ENCODE data around the gene UGT8. TPM values are rescaled to one million over a fixed set of nuclear protein-coding genes. Genes with fewer than 3 reads are reported as not detected.
A peak's percentile ranks its signal among the peaks of the same experiment; 100 is the strongest.
"Not testable (repeated sequence)": the region's sequence is repeated elsewhere in the genome, so short reads cannot be mapped to it uniquely, and the experiment has no call there.

UGT8 gene
- polyA plus RNA-seq, 5 donors = 6.9 to 11.7 (median 10.7) TPM

GRCh38 chr4:114601304-114602052, 2.9 kb downstream of the UGT8 start:
- DNase-seq = no peak

- DNase-seq = no peak
These were observed 4.9 kb downstream of the UGT8 start for GRCh38 chr4:114603497-114603896.

- no peak for DNase-seq
These were observed 7.6 kb downstream of the UGT8 start for GRCh38 chr4:114606245-114606644.

- DNase-seq = no peak
These were observed 8.4 kb downstream of the UGT8 start for GRCh38 chr4:114607056-114607455.

DNA sequence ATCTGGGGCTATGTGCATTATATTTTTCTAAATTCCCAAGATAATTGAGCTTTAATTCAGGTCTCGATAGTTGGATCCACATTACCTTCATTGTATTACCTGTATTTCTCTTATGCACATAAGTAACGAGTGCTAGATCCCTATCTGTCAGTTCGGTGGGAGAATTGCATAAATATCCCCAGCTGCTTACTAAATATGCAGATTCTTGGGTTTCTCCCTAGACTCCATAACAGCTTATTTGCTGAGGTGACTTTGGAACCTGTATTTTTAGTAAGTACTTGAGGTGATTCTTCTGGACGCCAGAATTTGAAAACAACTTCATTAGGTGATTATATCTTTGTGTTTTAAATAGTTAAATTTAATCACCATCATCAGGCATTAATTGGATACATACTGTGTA, 15.0 kb downstream of the UGT8 start:
- DNase-seq = no peak

- DNase-seq = no peak
These were observed 16.8 kb downstream of the UGT8 start for GRCh38 chr4:114615435-114615834.

- not testable (repeated sequence) for DNase-seq
These were observed 17.4 kb downstream of the UGT8 start for GRCh38 chr4:114616036-114616435.

GRCh38 chr4:114626196-114626595, 27.6 kb downstream of the UGT8 start:
- DNase-seq = no peak

GRCh38 chr4:114636192-114636935, 37.8 kb downstream of the UGT8 start:
- DNase-seq = no peak

- DNase-seq = no peak
These were observed 43.7 kb downstream of the UGT8 start for GRCh38 chr4:114642173-114642780.

GRCh38 chr4:114649908-114650307, 51.3 kb downstream of the UGT8 start:
- DNase-seq = no peak

DNA sequence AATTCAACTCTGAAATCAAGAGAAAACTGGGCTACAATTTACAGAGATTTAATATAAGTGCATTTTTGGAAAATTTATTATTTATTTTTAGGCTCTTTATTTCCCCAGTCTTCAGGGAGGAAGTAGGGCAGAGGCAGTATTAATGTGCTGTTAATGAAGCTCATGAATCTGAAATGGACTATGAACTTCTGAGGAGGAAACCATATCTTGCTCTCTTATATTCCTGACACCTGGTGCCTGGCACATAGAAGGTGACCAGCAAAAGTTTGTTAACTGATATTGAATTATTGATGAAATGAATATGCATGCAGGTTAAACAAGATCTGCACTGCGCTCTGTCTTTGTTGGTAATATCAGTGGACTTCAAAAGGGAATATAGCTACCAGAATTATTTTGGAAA, 55.1 kb downstream of the UGT8 start:
- no peak for DNase-seq

GRCh38 chr4:114654592-114654991, 56.0 kb downstream of the UGT8 start:
- no peak for DNase-seq

- DNase-seq = no peak
These were observed 59.6 kb downstream of the UGT8 start for GRCh38 chr4:114658179-114658578.

GRCh38 chr4:114658776-114659175, 60.2 kb downstream of the UGT8 start:
- no peak for DNase-seq

GRCh38 chr4:114659386-114660008, 60.9 kb downstream of the UGT8 start:
- peak; percentile 24 to 30 for DNase-seq

GRCh38 chr4:114663083-114663482, 64.5 kb downstream of the UGT8 start:
- DNase-seq = no peak

DNA sequence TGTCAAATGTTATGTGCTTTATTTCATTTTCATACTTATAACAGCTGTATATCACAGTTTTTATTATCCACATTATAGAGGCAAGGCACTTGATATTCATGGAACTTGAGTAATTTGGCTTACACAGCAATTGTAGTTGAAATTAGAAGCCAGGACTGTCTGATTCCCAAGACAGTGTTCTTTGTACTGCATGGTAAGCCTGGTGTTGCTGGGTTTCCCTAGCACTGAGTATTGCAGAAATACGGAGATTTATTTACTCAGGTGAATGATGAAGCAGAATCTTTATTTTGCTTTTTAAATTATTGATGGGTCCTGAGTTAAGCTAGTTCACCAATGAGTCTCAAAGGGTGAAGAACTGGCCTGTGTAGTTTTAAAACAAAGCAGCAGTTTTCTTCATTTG, 70.0 kb downstream of the UGT8 start:
- no peak for DNase-seq

DNA sequence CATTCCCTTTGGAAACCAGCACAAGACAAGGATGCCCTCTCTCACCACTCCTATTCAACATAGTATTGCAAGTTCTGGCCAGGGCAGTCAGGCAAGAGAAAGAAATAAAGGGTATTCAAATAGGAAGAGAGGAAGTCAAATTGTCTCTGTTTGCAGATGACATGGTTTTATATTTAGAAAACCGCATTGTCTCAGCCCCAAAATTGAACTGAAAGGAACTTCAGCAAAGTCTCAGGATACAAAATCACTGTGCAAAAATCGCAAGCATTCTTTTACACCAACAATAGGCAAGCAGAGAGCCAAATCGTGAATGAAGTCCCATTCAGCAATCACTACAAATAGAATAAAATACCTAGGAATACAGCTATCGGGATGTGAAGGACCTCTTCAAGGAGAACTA, 72.1 kb downstream of the UGT8 start:
- DNase-seq = not testable (repeated sequence)

GRCh38 chr4:114673306-114673705, 74.7 kb downstream of the UGT8 start:
- no peak for DNase-seq

GRCh38 chr4:114674080-114674479, 75.5 kb downstream of the UGT8 start:
- no peak for DNase-seq

GRCh38 chr4:114677346-114677979, 78.9 kb downstream of the UGT8 start:
- DNase-seq = no peak
